Stimulated activated CD8-positive, alpha-beta memory T cell treated with anti-CD3 and anti-CD28 coated beads, Interleukin-7, amount 100 ng/mL, for 48 hours (primary cell): Measurements from ENCODE around the gene PRODH.
A peak's percentile ranks its signal among the peaks of the same experiment; 100 is the strongest.
"Not testable (repeated sequence)": the region's sequence is repeated elsewhere in the genome, so short reads cannot be mapped to it uniquely, and the experiment has no call there.

ENCODE experiments used
- DNase-seq, 2 donors: peaks; one replicate each; pipeline ENCODE4 v3.0.0-alpha.2; 2020; ENCODE audit warnings: low read depth in 1 of 2; ENCODE audit errors: extremely low read depth in 1 of 2

PRODH gene

DNA sequence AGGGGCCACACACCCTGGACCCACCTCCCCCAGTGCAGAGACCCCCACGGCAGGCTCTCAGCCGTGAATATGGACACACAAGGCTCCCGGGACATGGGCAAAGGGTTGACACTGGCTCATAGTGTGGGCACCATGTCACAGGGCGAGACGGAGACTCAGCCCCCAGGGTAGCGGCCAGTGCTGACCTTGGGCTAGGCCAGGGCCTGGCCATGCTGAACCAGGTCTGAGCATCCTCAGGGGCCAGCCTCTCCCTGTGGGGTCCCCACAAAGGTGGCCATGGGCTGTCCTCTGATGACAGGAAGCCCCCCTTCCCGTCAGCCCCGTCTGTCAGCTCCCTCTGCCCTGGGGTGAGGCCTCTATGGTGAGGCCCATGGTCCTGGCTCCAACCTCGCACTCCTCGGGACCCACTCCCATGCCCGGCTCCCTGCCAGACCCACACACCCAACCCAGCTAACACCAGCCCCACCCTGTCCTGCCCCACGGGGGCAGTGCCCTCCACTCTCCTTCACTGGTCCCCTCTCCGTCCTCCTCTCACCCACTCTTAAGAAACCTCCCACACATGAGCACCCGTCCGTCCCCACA is 19.0 kb upstream of the PRODH start:
- DNase-seq: no peak

DNA sequence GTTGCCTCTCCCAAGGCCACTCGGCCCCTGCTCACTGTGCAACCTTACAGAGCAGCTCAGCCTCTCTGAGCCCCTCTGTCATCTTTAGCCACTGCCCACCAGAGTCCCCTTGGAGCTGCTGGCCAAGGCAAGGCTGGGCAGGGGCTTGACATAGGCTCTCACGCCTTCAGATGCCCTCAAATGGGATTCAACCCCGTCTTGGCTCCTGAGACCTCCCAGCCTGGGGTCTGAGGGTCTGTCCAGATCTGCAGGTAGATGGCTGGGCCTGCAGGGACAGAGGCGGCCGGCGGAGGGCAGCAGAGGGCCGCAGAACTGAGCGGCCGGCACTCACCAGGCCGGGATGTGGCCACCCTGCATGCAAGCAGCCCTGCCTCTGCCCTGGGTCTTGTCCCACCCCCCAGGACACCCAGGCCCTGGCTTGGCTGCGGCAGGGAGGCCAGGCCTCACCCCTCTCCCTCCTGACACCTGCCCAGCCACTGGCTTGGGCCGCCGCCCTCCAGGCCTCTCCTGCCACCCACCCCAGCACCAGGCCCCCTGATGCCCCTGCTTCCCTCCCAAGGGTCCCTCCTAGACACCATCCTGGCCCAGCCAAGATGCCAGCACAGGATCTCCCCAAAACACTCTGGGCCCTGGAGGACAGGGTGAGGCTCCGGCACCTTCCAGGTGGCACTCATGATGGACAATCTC is 18.4 kb upstream of the PRODH start:
- peak; percentile 27 to 30 for DNase-seq

DNA sequence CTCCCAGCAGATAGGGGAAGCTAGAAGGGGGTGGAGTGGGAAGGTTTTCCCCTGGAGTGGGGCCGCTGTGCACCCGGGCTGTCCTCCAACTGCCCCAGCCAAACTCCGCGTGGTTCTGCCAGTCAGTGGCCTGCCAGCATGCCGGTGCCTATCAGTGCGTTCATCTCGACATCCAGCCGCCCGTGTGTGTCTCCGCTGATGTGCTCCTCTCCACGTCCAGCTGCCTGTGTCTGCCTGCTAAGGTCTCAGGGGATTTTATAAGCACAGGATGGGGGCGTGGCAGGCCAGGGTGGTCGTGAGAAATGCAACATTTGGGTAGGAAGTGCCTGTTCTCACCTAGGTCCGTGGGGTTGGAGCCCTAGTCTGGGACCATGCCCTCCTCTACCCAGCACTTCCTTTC is 17.0 kb upstream of the PRODH start:
- DNase-seq: not testable (repeated sequence)

DNA sequence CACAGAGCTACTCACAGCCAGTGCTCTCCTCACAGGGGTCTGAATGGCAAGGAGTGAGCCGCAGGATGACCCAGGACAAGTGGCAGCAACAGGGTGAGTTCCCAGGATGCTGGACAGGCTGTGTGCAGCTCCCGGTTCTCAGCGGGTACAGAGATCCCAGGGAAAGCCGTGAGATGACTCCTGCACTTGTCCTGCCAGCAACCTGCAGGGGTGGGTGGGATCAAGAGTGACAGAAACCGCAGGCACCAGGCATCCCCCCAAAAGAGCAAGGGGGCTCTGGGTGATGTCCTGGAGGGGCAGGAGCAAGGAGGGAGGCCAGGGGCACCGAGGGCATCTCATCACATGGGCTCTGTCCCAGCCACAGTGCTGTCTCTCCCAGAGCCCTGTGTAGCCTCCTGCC is 15.9 kb upstream of the PRODH start:
- no peak for DNase-seq

DNA sequence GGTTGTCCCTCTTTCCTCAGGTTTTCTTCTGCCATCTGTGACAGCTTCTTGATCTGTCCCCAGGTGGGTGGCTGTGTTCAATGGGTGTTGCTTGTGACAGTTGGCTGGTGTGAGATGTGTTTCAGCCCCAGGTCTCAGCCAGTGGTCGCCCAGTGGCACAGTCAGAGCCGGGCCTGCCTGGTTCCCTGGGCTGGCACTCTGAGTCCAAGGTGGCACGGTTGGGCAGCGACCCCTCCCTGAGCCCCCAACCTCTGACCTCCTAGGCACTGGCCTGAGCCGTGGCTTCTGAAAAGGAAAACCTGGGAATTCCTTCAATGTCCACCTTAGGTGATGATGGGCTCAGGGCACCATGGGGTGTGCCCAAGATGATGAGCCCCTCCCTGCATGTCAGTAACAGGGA is 14.0 kb upstream of the PRODH start:
- DNase-seq: no peak

DNA sequence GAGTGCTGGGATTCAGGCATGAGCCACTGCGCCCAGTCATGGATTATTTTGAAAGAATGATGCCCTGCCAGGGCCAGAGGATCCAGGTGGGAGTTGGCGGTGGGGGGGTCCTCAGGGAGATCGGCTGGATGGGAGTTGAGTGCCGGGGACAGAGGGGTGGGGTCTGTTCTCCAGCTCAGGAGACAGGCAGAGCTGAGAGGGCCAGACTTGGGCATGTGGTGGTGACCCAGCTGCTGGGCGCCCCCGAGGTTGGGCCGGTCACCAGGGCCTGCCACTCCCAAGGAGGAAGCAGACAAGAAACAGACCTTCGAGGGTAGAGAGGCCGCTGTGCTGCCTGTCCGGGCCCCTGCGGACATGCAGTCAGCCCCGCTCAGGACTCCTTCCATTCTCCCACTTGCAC is 11.8 kb upstream of the PRODH start:
- DNase-seq: no peak

DNA sequence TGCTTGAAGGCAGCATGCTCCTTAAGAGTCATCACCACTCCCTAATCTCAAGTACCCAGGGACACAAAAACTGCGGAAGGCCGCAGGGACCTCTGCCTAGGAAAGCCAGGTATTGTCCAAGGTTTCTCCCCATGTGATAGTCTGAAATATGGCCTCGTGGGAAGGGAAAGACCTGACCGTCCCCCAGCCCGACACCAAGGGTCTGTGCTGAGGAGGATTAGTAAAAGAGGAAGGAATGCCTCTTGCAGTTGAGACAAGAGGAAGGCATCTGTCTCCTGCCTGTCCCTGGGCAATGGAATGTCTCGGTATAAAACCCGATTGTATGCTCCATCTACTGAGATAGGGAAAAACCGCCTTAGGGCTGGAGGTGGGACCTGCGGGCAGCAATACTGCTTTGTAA is 11.0 kb upstream of the PRODH start:
- not testable (repeated sequence) for DNase-seq

DNA sequence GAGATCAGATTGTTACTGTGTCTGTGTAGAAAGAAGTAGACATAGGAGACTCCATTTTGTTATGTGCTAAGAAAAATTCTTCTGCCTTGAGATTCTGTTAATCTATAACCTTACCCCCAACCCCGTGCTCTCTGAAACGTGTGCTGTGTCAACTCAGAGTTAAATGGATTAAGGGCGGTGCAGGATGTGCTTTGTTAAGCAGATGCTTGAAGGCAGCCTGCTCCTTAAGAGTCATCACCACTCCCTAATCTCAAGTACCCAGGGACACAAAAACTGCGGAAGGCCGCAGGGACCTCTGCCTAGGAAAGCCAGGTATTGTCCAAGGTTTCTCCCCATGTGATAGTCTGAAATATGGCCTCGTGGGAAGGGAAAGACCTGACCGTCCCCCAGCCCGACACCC is 2.6 kb upstream of the PRODH start:
- DNase-seq: not testable (repeated sequence)

DNA sequence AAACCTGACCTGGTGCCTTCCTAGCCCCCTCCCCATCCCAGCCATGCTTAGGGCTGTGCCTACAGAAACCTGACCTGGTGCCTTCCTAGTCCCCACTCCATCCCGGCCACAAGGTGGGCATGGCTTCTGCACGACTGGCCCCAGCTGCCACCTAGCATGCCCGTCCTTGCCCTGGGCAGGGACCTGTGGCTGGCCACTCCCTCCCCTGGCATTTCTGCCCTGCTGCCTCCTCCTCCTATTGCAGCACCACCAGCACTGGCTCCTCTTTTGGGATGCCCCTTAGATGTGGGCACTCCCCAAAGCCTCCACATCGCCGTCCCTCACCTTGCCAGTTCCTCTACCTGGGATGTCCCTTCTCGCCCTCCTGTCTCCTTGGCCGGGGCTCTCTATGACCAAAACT is 1.4 kb downstream of the PRODH start:
- DNase-seq: not testable (repeated sequence)

DNA sequence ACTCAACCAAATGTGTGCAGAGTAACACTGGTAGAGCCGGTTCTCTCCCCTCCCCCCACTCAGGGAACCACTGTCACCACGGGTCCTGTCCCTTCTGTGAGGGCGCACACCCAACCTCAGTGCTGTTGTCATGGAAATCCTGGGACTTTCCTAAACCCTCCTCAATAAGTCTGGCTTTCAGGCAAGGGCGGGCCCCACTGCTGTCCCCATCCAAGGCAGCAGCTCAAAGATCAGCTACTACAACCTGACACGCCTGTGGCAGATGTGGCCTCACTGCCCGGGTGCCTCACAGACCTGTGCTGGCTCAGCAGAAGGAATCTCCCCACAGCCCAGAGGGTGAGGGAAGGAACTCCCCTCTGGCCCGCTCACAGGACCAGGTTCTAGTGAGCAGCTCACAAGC is 2.2 kb downstream of the PRODH start:
- no peak for DNase-seq

DNA sequence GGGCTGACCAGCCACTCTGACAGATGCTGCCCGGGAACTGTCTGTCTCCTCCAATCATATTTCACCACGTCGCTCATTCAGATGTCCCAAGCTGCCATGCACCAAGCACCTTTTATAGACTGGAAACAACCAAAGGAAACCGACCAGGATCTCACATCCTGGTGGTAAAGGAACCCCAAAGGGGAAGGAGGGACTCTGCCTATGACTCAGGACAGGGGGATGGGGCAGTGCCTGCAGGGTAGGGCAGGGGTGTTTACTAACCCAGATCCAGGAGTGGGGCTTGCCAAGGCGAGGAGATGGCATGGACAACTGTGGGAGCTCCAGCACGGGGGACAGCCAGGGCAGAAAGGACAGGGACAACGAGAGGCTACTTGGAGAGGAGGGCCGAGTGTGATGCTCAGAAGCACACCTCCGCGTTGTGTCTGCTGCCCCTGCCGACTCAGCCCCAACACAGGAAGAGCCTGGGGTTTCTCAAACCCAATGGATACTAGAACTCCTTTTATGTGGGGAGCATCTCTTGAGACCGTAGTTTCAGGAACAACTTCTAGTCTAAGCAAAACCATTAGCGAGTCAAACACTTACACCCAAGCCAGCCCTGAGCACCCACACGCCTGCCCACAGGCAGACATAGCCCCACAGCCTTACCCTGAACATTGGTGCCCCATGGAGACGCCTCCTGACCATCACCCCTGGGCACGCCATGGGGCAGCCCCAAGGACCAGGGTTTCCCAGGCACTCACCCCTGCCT is 4.0 kb downstream of the PRODH start:
- DNase-seq: no peak

DNA sequence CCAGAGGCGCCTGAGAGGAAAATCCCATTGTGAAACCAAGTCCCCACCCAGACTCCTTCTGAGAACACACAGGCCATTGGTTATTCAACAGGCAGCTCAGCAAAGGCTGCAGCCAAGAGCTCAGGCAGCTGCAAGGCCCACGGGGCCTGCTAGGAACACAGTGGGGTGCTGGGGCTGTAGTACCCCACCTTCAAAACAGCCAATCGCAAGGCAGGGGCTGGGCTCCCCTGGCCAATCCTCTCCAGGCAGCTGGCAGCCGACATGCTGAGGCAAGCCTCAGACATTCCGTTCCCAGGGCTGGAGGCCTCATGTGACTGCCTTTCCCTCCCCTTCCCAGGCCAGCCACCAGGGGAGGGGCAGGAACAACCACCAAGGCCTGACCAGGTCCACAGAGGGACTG is 6.6 kb downstream of the PRODH start:
- DNase-seq: no peak

DNA sequence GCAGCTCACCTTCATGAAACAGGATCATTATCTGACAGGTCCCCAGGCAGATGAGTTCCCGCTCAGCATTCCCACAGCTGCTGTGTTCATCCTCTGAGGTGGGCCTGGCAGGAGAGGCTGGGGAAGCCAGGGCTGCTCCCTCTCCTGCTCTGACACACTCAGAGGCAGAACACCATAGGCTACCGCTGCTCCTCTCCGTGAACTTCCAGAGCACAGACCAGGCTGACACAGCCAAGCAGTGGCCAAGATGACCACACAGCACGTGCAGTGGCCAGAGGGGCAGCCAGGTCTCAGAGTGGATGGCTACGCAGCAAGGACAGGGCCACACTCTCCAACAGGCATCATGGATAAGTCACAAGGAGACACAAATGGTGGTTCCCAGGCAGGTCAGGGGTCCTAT is 8.5 kb downstream of the PRODH start:
- no peak for DNase-seq

DNA sequence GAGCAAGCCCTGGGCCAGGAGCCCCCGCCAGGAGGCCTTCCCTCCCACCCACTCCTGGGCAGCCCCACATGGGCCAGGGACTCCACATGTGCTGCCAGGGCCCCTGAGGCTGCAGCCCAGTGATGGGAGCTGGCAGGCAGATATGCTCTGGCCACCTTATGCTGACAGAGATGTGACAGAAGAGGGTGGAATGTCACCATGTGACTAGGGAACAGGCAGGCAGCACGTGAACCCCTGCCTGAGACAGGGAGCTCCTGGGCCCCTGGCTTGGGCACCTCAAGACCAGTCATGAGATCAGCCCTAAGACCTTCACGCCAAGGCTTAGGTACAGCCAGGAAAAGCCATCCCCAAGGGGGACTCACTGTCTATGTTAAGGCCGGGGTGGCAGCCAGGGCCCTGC is 9.1 kb downstream of the PRODH start:
- DNase-seq: no peak

DNA sequence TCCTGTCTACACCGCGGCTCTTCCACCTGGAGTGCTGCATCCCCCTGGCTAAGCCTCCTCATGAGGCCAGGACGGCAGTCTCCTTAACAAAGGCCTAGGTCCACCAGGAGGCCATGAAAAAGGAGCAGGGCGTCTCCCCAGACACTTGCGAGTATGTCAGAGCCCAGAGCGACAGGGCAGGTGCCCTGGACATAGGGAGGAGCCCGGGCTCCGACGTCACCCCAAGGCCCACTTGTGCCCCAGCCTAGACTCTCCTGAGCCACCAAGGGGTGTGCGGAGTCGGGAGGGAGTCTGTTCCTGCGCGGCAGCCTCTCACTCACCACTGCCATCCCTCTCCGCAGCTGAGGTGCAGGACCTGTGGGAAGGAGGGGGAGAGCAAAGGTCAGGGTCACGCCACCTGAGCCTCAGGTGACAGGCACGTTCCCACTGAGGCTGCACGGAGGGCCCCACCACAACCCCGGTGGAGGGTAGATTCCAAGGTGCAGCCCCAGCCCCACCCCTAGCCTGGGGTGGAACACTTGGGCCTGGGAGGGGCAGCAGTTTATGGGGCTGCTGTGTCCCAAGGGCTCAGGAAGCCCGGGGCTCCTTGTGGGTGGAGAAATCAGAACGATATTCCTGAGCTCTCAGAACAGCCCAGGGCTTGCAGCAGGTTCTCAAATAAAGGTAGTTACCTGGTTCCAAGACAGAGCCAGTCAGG is 10.6 kb downstream of the PRODH start:
- DNase-seq: no peak

DNA sequence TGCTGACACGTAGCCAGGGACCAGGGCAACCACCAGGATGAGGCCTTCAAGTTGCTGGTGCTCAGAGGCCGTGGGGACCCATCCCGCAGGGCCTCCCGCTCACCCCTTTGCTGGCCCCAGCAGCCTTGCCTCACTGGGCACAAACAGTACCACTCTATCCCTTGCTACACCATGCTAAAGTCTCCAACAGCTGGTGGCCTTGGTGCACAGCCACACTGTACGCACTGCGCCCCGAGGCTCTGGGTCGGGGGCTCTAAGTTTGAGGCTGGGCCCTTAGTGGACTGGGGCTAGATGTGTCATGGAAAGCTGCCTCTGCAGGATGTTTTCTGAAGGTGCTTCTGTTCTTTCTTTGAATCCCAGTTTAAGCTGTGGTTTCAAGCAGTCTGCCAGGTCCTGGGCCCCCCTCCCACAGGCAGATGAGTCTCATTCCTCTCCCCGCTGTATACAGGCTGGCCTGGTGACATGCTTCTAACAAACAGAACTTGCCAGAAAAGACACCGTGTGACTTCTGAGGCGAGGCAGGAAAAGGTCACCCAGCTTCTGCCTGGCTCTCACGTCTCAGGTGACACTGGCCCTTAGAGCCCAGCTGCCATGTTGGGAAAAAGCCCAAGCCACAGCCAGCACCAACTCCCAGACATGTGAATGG is 15.7 kb downstream of the PRODH start:
- not testable (repeated sequence) for DNase-seq

DNA sequence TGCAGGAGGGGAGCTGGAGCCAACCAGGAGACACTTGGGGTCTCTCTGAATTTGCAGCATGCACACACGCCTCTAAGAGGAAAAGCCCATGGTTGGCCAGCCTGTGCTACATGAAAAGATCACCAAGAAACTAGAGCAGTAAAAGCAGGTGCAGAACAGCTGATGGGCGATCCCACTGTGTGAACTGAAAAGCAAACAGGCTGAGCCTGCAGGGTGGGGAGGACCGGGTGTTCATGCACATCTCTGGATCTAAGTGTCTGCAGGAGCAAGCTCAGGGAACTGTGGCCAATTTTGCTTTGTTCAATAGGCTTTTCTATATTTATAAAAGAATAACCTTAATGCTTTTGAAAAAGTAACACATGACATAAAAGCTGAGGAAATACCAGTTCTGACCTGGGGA is 18.3 kb downstream of the PRODH start:
- not testable (repeated sequence) for DNase-seq

DNA sequence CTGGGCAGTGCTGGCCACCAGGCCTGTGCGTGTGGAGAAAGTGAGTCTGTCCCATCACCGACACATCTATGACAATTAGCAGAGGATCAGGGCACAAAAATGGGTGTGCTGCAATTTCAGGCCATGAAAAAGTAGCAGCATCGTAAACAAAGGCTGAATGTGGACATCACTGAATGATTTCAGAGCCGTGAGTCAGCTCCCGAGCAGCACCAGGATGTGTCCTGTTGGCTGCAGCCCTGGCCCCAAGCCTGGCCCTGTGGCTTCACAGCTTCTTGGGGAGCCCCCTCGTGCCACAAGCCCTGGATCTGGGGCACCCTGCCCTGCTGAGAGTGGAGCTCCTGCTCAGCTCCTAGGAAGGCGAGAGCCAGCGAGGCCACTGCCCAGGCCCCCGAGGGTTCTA is 20.5 kb downstream of the PRODH start:
- DNase-seq: not testable (repeated sequence)

DNA sequence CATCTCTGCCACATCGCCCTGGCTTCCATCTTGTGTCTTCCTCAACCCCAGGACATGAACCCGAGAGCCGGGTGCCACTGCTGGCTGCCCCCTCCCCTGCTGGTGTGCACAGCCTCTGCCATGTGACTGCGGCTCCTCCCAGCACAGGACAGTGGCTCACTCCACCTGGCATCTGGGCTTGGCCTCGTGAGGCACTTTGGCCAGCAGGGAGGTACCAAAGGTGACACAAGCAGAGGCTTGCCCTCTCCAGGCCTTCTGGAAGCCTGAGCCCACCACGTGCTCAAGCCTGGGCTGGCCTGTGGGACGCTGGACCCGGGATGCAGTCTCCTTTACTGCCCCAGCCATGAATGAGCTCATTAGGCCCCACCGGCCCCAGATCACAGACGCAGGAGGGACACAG is 21.5 kb downstream of the PRODH start:
- DNase-seq: not testable (repeated sequence)

DNA sequence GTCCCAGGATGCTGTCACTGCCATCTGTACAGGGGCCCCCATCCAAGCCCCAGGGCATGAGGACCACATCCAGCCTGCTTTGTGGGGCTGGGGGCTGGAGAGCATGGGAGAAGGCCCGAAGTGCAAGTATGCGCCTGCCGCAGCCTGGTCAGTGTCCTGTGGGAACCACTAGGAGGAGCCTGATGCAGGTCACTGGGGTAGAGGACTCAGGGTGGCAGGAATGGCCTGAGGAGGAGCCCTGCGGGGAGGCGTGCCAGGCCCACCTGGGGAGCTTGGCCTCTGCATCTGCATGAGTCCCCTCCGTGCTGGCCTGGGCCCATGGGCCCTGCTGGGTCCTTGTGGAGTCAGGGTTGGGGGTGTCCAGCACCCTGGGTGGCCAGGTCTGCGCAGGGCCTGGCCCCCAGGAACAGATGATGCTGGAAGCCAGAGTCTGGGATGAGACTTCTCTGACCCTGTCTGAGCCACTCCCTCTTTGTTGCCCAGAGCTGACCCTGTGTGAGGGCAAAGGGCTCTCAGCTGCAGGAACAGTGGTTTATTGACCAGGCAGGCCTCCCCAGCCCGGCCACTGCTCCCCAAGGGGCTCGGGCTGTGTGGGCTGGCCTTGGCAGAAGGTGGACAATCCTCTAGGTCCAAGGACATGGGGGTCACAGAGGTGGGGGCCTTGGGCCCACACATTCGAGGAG is 23.7 kb downstream of the PRODH start:
- not testable (repeated sequence) for DNase-seq

DNA sequence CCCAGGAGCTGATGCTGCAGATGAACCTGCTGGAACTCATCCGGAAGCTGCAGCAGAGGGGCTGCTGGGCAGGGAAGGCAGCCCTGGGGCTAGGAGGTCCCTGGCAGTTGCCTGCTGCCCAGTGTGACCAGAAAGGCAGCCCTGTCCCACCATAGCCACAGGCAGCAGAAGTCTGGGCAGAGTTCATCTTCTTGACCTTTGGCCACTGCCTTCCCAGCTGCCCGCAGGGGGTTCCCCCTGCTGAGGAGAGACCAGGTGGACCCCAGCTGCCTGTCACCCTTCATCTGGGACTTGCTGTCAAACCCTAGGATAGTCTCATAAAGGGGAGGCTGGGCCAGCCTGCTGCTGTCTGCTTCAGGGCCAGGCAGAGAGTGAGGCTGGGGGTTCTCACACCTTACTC is 24.6 kb downstream of the PRODH start:
- not testable (repeated sequence) for DNase-seq
